SK-N-SH treated with all-trans-retinoic acid at 6 μM for 48 hours (cell line): ENCODE data around the gene CPZ.

Experiments used
- ATAC-seq: fragments of 200-7000 bp; cut with Tn5 transposase; 3 replicates; pipeline ENCODE4 v1.9.1; 2020; ENCODE audit warnings: mild to moderate bottlenecking, moderate library complexity
- ARNTL ChIP-seq: fragments of 450-650 bp; formaldehyde crosslinking; IDR thresholded peaks from 2 replicates; pipeline ENCODE4 v1.5.0; 2020; ENCODE audit warnings: low read depth, mild to moderate bottlenecking, moderate library complexity, borderline replicate concordance
- CSDC2 ChIP-seq: fragments of 250-450 bp; sonication (Bioruptor Pico); IDR thresholded peaks from 2 replicates; pipeline ENCODE4 v1.5.0; 2020; ENCODE audit warnings: mild to moderate bottlenecking, moderate library complexity
- CSRNP3 ChIP-seq: fragments of 250-450 bp; sonication (Bioruptor Pico); IDR thresholded peaks from 2 replicates; pipeline ENCODE4 v1.5.1; 2021; ENCODE audit warnings: mild to moderate bottlenecking, moderate library complexity
- GLIS3 ChIP-seq: fragments of 250-450 bp; sonication (Bioruptor Pico); IDR thresholded peaks from 2 replicates; pipeline ENCODE4 v1.5.0; 2020; ENCODE audit warnings: mild to moderate bottlenecking, moderate library complexity
- OSR1 ChIP-seq: fragments of 250-450 bp; sonication (Bioruptor Pico); IDR thresholded peaks from 2 replicates; pipeline ENCODE4 v1.8.0; 2022; ENCODE audit warnings: moderate library complexity, mild to moderate bottlenecking, inconsistent platforms
- PATZ1 ChIP-seq: fragments of 250-450 bp; sonication (Bioruptor Pico); IDR thresholded peaks from 2 replicates; pipeline ENCODE4 v1.8.0; 2020; ENCODE audit warnings: mild to moderate bottlenecking, moderate library complexity, borderline replicate concordance
- PPARA ChIP-seq: fragments of 250-450 bp; sonication (Bioruptor Pico); IDR thresholded peaks from 2 replicates; pipeline ENCODE4 v1.5.0; 2020; ENCODE audit warnings: mild to moderate bottlenecking, borderline replicate concordance
- RARB ChIP-seq: fragments of 250-450 bp; sonication (Bioruptor Pico); IDR thresholded peaks from 2 replicates; pipeline ENCODE4 v1.8.0; 2021; ENCODE audit warnings: mild to moderate bottlenecking, moderate library complexity
- SNAI2 ChIP-seq: fragments of 250-450 bp; sonication (Bioruptor Pico); IDR thresholded peaks from 2 replicates; pipeline ENCODE4 v1.5.0; 2020; ENCODE audit warnings: mild to moderate bottlenecking, moderate library complexity
- TCF4 ChIP-seq: fragments of 250-450 bp; sonication (Bioruptor Pico); IDR thresholded peaks from 2 replicates; pipeline ENCODE4 v1.8.0; 2021; ENCODE audit warnings: mild to moderate bottlenecking, moderate library complexity, borderline replicate concordance
- TOX ChIP-seq: fragments of 250-450 bp; sonication (Bioruptor Pico); IDR thresholded peaks from 2 replicates; pipeline ENCODE4 v1.8.0; 2021; ENCODE audit warnings: mild to moderate bottlenecking, moderate library complexity, borderline replicate concordance
- ZC3H10 ChIP-seq: fragments of 250-450 bp; sonication (Bioruptor Pico); IDR thresholded peaks from 2 replicates; pipeline ENCODE4 v1.5.1; 2021; ENCODE audit warnings: mild to moderate bottlenecking, moderate library complexity
- ZFP3 ChIP-seq: fragments of 250-450 bp; sonication (Bioruptor Pico); IDR thresholded peaks from 2 replicates; pipeline ENCODE4 v1.5.0; 2020; ENCODE audit warnings: mild to moderate bottlenecking, moderate library complexity
- ZFP30 ChIP-seq: fragments of 450-650 bp; formaldehyde crosslinking; IDR thresholded peaks from 2 replicates; pipeline ENCODE4 v1.5.0; 2022; ENCODE audit warnings: mild to moderate bottlenecking, moderate library complexity
- ZNF565 ChIP-seq: fragments of 450-650 bp; formaldehyde crosslinking; conservative IDR thresholded peaks from 2 replicates; pipeline ENCODE4 v1.5.0; 2020; ENCODE audit warnings: low read depth, mild to moderate bottlenecking, moderate library complexity
- ZNF70 ChIP-seq: fragments of 450-650 bp; formaldehyde crosslinking; IDR thresholded peaks from 2 replicates; pipeline ENCODE4 v1.5.0; 2020; ENCODE audit warnings: mild to moderate bottlenecking, moderate library complexity
- TF ChIP-seq, protein P1 (sequence below): fragments of 250-450 bp; sonication (Bioruptor Pico); IDR thresholded peaks from 2 replicates; pipeline ENCODE4 v1.8.0; 2021; ENCODE audit warnings: low read depth, mild to moderate bottlenecking, moderate library complexity, borderline replicate concordance
- TF ChIP-seq, protein P2 (sequence below): fragments of 250-450 bp; sonication (Bioruptor Pico); IDR thresholded peaks from 2 replicates; pipeline ENCODE4 v1.5.0; 2020; ENCODE audit warnings: mild to moderate bottlenecking, moderate library complexity
- TF ChIP-seq, protein P3 (sequence below): fragments of 250-450 bp; sonication (Bioruptor Pico); IDR thresholded peaks from 2 replicates; pipeline ENCODE4 v1.5.1; 2020; ENCODE audit warnings: low read depth, mild to moderate bottlenecking, moderate library complexity

CPZ gene

DNA sequence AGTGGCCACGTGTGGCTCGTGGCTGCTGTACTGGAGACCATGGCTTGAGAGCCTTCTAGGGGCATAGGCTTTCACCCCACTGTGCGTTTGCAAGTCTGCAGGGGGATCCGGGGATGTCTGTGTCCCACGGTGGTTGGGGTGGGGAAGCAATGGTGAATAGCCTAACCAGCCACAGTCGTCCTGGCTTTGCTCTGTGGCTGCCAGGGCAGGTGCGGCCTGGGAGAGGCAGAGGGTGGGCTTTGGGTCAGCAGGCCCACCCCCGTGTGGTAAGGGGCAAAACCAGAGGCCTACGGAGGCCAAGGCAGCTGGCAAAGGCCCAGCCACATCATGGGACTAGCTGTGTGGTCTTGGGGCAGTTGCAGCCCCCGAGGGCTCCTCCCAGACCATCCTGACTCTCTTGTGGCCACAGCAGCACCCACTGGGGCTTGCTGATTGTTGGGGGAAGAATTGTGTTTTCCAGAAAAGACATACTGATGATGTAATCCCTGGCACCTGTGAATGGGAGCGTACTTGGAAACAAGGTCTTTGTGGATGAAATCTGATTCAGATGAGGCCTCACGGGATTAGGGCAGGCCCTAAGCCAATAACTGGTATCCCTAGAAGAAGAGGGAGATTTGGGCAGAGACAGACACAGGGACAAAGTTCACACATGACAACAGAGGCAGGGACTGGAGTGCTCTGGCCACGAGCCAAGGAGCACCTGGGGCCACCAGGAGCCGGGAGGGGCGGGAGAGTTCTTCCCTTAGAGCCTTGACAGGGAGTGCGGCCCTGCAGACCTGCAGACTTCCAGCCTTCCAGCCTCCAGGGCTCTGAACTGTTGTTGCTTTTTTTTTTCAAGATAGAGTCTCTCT, 2.9 kb downstream of the CPZ start:
- no peak for TF ChIP-seq OSR1 (CRISPR knock-in tag)
- TF ChIP-seq PATZ1 (CRISPR knock-in tag), result no peak
- no peak for TF ChIP-seq PPARA (CRISPR knock-in tag)
- no peak for TF ChIP-seq TOX (CRISPR knock-in tag)
- no peak for TF ChIP-seq GLIS3 (CRISPR knock-in tag)
- TF ChIP-seq ZC3H10 (CRISPR knock-in tag), result no peak
- no peak for TF ChIP-seq ZNF70 (CRISPR knock-in tag)
- no peak for TF ChIP-seq CSDC2 (CRISPR knock-in tag)
- TF ChIP-seq, protein P1, sequence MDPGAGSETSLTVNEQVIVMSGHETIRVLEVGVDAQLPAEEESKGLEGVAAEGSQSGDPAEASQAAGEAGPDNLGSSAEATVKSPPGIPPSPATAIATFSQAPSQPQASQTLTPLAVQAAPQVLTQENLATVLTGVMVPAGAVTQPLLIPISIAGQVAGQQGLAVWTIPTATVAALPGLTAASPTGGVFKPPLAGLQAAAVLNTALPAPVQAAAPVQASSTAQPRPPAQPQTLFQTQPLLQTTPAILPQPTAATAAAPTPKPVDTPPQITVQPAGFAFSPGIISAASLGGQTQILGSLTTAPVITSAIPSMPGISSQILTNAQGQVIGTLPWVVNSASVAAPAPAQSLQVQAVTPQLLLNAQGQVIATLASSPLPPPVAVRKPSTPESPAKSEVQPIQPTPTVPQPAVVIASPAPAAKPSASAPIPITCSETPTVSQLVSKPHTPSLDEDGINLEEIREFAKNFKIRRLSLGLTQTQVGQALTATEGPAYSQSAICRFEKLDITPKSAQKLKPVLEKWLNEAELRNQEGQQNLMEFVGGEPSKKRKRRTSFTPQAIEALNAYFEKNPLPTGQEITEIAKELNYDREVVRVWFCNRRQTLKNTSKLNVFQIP (CRISPR knock-in tag), result no peak
- no peak for TF ChIP-seq ARNTL (CRISPR knock-in tag)
- no peak for TF ChIP-seq CSRNP3
- TF ChIP-seq RARB (CRISPR knock-in tag), result no peak
- no peak for TF ChIP-seq SNAI2 (CRISPR knock-in tag)
- TF ChIP-seq ZNF565 (CRISPR knock-in tag), result no peak
- TF ChIP-seq, protein P2, sequence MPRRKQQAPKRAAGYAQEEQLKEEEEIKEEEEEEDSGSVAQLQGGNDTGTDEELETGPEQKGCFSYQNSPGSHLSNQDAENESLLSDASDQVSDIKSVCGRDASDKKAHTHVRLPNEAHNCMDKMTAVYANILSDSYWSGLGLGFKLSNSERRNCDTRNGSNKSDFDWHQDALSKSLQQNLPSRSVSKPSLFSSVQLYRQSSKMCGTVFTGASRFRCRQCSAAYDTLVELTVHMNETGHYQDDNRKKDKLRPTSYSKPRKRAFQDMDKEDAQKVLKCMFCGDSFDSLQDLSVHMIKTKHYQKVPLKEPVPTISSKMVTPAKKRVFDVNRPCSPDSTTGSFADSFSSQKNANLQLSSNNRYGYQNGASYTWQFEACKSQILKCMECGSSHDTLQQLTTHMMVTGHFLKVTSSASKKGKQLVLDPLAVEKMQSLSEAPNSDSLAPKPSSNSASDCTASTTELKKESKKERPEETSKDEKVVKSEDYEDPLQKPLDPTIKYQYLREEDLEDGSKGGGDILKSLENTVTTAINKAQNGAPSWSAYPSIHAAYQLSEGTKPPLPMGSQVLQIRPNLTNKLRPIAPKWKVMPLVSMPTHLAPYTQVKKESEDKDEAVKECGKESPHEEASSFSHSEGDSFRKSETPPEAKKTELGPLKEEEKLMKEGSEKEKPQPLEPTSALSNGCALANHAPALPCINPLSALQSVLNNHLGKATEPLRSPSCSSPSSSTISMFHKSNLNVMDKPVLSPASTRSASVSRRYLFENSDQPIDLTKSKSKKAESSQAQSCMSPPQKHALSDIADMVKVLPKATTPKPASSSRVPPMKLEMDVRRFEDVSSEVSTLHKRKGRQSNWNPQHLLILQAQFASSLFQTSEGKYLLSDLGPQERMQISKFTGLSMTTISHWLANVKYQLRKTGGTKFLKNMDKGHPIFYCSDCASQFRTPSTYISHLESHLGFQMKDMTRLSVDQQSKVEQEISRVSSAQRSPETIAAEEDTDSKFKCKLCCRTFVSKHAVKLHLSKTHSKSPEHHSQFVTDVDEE, result no peak
- TF ChIP-seq, all 23 proteins: peak for 0

DNA sequence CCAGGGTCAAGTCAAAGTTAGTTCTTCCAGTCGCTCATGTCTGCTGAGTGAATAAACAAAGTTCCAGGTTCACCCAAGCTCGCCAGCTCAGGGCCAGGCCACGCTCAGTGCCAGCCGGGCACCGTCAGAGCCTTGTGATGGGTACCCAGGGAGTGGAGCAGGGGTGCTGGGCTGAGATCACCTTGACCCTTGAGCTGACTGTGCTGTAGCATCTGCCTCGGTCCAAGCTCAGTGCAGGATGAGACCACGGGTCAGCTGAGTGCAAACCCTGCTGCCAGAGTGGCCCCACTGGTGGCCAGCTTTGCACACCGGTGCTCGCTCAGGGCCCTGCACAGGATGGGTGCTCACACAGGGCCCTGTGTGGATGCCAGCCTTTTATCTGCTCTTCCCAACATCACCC, 4.3 kb downstream of the CPZ start:
- ATAC-seq, result no peak; the same call in 2 of the 3 replicates
- no peak for TF ChIP-seq GLIS3 (CRISPR knock-in tag)
- no peak for TF ChIP-seq PPARA (CRISPR knock-in tag)
- TF ChIP-seq ZNF565 (CRISPR knock-in tag), result no peak
- TF ChIP-seq RARB (CRISPR knock-in tag), result no peak
- TF ChIP-seq TCF4 (CRISPR knock-in tag), result no peak
- TF ChIP-seq OSR1 (CRISPR knock-in tag), result no peak
- TF ChIP-seq CSDC2 (CRISPR knock-in tag), result no peak
- TF ChIP-seq, protein P3, sequence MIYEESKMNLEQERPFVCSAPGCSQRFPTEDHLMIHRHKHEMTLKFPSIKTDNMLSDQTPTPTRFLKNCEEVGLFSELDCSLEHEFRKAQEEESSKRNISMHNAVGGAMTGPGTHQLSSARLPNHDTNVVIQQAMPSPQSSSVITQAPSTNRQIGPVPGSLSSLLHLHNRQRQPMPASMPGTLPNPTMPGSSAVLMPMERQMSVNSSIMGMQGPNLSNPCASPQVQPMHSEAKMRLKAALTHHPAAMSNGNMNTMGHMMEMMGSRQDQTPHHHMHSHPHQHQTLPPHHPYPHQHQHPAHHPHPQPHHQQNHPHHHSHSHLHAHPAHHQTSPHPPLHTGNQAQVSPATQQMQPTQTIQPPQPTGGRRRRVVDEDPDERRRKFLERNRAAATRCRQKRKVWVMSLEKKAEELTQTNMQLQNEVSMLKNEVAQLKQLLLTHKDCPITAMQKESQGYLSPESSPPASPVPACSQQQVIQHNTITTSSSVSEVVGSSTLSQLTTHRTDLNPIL (CRISPR knock-in tag), result no peak
- no peak for TF ChIP-seq ARNTL (CRISPR knock-in tag)
- TF ChIP-seq ZFP30, result no peak
- TF ChIP-seq ZFP3 (CRISPR knock-in tag), result no peak
- no peak for TF ChIP-seq ZNF70 (CRISPR knock-in tag)
- TF ChIP-seq, protein P2, result no peak
- TF ChIP-seq SNAI2 (CRISPR knock-in tag), result no peak
- TF ChIP-seq, all 23 proteins: peak for 0

More for the DNA sequence above, 2.9 kb downstream of the CPZ start:
- no peak for ATAC-seq
